HG03571 (cell line): ENCODE data around the gene PADI3.
"Not testable (repeated sequence)": the region's sequence is repeated elsewhere in the genome, so short reads cannot be mapped to it uniquely, and the experiment has no call there.

Experiments used
- ATAC-seq: cut with Tn5 transposase; IDR thresholded peaks from one replicate; pipeline ENCODE4 v1.9.1; 2021; ENCODE audit not compliant: unreplicated experiment

Gene PADI3

DNA sequence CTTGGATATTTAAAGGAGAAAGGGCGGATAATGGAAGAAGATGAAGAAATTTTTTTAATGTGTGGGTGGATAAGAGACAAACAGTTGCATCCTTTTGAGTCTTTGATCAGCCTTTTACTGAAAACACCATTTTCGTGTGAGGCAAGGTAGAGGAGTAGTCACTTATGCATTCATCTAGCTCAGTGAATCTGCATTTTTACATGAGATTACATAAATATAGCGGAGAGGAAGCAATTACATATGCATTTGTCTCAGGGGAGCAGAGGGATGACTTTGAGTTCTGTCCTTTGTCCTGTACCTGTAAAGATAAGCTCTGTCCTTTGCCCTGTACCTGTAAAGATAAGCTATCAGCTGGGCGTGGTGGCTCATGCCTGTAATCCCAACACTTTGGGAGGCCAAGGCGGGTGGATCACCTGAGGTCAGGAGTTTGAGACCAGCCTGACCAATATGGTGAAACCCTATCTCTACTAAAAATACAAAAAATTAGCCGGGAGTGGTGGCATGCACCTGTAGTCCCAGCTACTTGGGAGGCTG is 73.0 kb downstream of the PADI3 start:
- not testable (repeated sequence) for ATAC-seq

DNA sequence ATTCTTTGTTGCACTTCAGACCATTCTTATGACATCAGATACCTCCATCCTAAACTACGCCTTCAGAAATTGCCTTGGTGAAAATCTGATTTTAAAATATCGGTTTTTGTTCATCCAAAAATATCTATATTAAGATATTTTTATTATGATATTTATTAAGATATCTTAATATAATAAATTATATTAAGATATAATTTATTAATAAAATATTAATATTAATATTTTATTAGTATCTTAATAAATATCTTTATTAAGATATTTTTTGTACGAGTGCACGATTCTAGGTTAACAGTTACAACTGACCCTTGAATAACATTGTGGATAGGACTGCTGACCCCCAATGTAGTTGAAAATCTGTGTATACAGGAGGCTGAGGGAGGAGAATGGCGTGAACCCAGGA is 80.0 kb downstream of the PADI3 start:
- no peak for ATAC-seq

DNA sequence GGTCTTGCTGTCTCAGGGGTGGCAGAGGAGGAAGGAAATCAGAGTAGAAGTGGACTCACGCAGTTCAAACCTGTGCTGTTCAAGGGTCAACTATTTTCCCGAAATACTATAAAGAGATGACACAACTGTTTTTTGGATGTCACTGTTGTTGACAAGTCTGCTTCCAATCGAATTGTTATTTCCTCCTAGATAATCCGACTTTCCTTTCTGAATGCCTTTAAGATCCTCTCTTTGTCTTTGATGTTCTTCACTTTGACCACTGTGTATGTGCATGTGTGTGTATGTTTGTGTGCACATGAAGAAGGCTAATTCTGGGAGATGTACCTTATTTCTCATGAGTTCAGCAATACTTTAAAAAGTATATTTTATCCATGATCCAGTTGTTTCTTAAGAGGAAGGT is 80.7 kb downstream of the PADI3 start:
- no peak for ATAC-seq

DNA sequence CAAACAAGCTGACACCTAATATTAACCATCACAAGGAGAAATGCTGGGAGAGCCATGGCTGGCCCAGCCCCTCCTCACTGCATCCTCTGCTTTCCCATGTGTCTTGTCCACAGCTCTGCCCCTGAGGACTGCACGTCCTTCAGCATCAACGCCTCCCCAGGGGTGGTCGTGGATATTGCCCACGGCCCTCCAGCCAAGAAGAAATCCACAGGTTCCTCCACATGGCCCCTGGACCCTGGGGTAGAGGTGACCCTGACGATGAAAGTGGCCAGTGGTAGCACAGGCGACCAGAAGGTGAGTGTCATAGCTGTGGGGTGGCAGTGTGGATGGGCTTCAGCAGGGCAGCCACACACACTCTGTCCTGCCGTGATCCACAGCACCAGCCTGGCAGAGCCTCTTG is 82.0 kb downstream of the PADI3 start:
- ATAC-seq: no peak

DNA sequence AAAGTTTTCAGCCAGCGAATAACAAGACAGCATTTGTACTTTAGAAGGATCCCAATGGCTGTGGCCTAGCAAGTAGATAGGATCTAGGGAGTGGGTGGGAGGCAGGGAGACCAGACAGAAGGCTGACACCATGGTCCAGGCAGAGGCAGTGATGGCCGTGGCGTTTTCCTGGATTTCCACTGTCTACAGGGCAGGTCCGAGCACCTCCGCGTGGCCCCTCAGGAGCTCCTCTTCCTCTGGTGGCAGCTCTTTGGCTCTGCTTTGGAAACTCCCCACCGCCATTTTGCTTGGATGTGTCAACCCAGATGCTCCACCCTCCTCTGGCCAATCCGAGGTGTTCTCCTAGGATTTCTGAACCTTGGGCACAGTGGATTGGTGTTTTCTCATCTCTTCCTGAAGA is 84.2 kb downstream of the PADI3 start:
- no peak for ATAC-seq
